Neural cell (in vitro differentiated cells): ENCODE measurements around the gene ACAD10.

Experiments
- EZH2 ChIP-seq: fragments of 200-600, 300-800 bp; shearing (Covaris generic), sonication (generic); IDR thresholded peaks from 2 replicates; pipeline ENCODE4 v1.6.1; 2014; ENCODE audit warnings: antibody characterized with exemption, low read length, borderline replicate concordance, mild to moderate bottlenecking; ENCODE audit not compliant: insufficient read depth, poor library complexity, severe bottlenecking
- TF ChIP-seq, protein P1 (sequence below): fragments of 450-650 bp; IDR thresholded peaks from 2 replicates; pipeline ENCODE4 v1.5.1; 2014; ENCODE audit warnings: antibody characterized with exemption, mild to moderate bottlenecking, moderate library complexity; ENCODE audit not compliant: poor library complexity, severe bottlenecking

- TF ChIP-seq, protein P1, sequence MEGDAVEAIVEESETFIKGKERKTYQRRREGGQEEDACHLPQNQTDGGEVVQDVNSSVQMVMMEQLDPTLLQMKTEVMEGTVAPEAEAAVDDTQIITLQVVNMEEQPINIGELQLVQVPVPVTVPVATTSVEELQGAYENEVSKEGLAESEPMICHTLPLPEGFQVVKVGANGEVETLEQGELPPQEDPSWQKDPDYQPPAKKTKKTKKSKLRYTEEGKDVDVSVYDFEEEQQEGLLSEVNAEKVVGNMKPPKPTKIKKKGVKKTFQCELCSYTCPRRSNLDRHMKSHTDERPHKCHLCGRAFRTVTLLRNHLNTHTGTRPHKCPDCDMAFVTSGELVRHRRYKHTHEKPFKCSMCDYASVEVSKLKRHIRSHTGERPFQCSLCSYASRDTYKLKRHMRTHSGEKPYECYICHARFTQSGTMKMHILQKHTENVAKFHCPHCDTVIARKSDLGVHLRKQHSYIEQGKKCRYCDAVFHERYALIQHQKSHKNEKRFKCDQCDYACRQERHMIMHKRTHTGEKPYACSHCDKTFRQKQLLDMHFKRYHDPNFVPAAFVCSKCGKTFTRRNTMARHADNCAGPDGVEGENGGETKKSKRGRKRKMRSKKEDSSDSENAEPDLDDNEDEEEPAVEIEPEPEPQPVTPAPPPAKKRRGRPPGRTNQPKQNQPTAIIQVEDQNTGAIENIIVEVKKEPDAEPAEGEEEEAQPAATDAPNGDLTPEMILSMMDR: no peak
- TF ChIP-seq EZH2: no peak
Measured at GRCh38 chr12:111806304-111806703, 120.5 kb downstream of the ACAD10 start.
